WTC11 (cell line): ENCODE measurements around the gene MAML2.

Experiments
- CTCF ChIP-seq: fragments of 200-600 bp; IDR thresholded peaks from 2 replicates; pipeline ENCODE4 v1.8.0; 2022; ENCODE audit warnings: antibody characterized with exemption
- FOXJ3 ChIP-seq: sonication (generic); formaldehyde crosslinking; IDR thresholded peaks from 2 replicates; pipeline ENCODE4 v1.9.0; 2021; ENCODE audit warnings: missing genetic modification reagents, mild to moderate bottlenecking, borderline replicate concordance
- MAX ChIP-seq: sonication (generic); formaldehyde crosslinking; IDR thresholded peaks from 2 replicates; pipeline ENCODE4 v1.8.0; 2022; ENCODE audit warnings: mild to moderate bottlenecking, missing genetic modification reagents
- NFATC4 ChIP-seq: fragments of 250-450 bp; sonication (Bioruptor Pico); IDR thresholded peaks from 2 replicates; pipeline ENCODE4 v1.9.0; 2021; ENCODE audit warnings: mild to moderate bottlenecking
- RELA ChIP-seq: sonication (generic); formaldehyde crosslinking; IDR thresholded peaks from 2 replicates; pipeline ENCODE4 v1.8.1; 2022; ENCODE audit warnings: missing genetic modification reagents, mild to moderate bottlenecking, borderline replicate concordance
- SMAD3 ChIP-seq: sonication (generic); formaldehyde crosslinking; IDR thresholded peaks from 2 replicates; pipeline ENCODE4 v1.8.0; 2022; ENCODE audit warnings: missing genetic modification reagents, mild to moderate bottlenecking, borderline replicate concordance
- TP53 ChIP-seq: sonication (generic); formaldehyde crosslinking; IDR thresholded peaks from 2 replicates; pipeline ENCODE4 v1.8.1; 2023; ENCODE audit warnings: mild to moderate bottlenecking, missing genetic modification reagents
- ZNF121 ChIP-seq: sonication (generic); formaldehyde crosslinking; IDR thresholded peaks from 2 replicates; pipeline ENCODE4 v1.8.0; 2023; ENCODE audit warnings: missing genetic modification reagents
- ZNF232 ChIP-seq: sonication (generic); formaldehyde crosslinking; IDR thresholded peaks from 2 replicates; pipeline ENCODE4 v1.8.0; 2022; ENCODE audit warnings: mild to moderate bottlenecking, missing genetic modification reagents
- ZNF512 ChIP-seq: sonication (generic); formaldehyde crosslinking; IDR thresholded peaks from 2 replicates; pipeline ENCODE4 v1.8.1; 2022; ENCODE audit warnings: missing genetic modification reagents, borderline replicate concordance
- TF ChIP-seq, protein P1 (sequence below): sonication (generic); formaldehyde crosslinking; IDR thresholded peaks from 2 replicates; pipeline ENCODE4 v1.8.0; 2022; ENCODE audit warnings: mild to moderate bottlenecking, missing genetic modification reagents
- TF ChIP-seq, protein P2 (sequence below): sonication (generic); formaldehyde crosslinking; conservative IDR thresholded peaks from 2 replicates; pipeline ENCODE4 v1.8.1; 2023; ENCODE audit warnings: mild to moderate bottlenecking, low read depth, missing genetic modification reagents, moderate library complexity
- TF ChIP-seq, protein P3 (sequence below): sonication (generic); formaldehyde crosslinking; IDR thresholded peaks from 2 replicates; pipeline ENCODE4 v1.8.0; 2023; ENCODE audit warnings: missing genetic modification reagents

DNA sequence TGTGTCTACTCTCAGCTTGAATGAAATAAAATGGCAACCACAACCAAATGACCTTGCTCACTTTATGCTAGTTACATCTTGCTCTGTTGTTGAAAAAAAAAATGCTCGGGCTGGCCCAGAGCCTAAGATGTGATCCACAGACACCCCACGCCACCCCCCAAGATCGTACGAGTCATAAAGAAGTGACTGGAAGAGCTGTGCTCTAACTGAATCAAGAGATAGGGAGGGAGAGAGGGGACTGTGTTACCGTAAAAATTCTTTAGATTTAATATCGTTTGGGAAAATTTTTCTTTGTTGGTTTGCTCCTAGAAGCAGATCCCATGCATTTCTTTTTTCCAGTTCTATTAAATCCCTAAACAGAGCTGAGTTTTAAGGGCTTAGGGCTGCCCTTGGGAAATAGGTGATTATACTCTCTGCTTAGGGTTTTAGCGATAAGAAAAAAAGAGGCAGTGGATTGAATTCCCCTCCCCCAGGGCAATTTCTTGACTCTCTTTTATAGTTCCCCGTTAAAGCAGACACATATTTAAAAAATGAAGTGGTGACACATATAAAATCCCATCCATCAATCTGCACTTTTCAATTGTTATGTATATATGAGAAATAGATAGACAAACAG lies 14.5 kb downstream of the MAML2 start:
- TF ChIP-seq TP53 (CRISPR knock-in tag) = no peak
- no peak for TF ChIP-seq FOXJ3
- no peak for TF ChIP-seq ZNF121 (CRISPR knock-in tag)
- TF ChIP-seq CTCF = no peak
- TF ChIP-seq, protein P1, sequence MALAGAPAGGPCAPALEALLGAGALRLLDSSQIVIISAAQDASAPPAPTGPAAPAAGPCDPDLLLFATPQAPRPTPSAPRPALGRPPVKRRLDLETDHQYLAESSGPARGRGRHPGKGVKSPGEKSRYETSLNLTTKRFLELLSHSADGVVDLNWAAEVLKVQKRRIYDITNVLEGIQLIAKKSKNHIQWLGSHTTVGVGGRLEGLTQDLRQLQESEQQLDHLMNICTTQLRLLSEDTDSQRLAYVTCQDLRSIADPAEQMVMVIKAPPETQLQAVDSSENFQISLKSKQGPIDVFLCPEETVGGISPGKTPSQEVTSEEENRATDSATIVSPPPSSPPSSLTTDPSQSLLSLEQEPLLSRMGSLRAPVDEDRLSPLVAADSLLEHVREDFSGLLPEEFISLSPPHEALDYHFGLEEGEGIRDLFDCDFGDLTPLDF (CRISPR knock-in tag) = no peak
- no peak for TF ChIP-seq SMAD3 (CRISPR knock-in tag)
- no peak for TF ChIP-seq MAX (CRISPR knock-in tag)
- TF ChIP-seq, protein P2, sequence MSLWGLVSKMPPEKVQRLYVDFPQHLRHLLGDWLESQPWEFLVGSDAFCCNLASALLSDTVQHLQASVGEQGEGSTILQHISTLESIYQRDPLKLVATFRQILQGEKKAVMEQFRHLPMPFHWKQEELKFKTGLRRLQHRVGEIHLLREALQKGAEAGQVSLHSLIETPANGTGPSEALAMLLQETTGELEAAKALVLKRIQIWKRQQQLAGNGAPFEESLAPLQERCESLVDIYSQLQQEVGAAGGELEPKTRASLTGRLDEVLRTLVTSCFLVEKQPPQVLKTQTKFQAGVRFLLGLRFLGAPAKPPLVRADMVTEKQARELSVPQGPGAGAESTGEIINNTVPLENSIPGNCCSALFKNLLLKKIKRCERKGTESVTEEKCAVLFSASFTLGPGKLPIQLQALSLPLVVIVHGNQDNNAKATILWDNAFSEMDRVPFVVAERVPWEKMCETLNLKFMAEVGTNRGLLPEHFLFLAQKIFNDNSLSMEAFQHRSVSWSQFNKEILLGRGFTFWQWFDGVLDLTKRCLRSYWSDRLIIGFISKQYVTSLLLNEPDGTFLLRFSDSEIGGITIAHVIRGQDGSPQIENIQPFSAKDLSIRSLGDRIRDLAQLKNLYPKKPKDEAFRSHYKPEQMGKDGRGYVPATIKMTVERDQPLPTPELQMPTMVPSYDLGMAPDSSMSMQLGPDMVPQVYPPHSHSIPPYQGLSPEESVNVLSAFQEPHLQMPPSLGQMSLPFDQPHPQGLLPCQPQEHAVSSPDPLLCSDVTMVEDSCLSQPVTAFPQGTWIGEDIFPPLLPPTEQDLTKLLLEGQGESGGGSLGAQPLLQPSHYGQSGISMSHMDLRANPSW = no peak
- TF ChIP-seq NFATC4 = no peak
- TF ChIP-seq RELA = no peak
- no peak for TF ChIP-seq ZNF232
- TF ChIP-seq ZNF512 = no peak
- TF ChIP-seq, protein P3, sequence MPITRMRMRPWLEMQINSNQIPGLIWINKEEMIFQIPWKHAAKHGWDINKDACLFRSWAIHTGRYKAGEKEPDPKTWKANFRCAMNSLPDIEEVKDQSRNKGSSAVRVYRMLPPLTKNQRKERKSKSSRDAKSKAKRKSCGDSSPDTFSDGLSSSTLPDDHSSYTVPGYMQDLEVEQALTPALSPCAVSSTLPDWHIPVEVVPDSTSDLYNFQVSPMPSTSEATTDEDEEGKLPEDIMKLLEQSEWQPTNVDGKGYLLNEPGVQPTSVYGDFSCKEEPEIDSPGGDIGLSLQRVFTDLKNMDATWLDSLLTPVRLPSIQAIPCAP (CRISPR knock-in tag) = no peak
